ENCODE data around the gene GABBR1. TPM values are rescaled to one million over a fixed set of nuclear protein-coding genes. Genes with fewer than 3 reads are reported as not detected.

GABBR1 gene
- total RNA-seq, 2 experiments from 2014 or later: 12.9 to 37.1 TPM

DNA sequence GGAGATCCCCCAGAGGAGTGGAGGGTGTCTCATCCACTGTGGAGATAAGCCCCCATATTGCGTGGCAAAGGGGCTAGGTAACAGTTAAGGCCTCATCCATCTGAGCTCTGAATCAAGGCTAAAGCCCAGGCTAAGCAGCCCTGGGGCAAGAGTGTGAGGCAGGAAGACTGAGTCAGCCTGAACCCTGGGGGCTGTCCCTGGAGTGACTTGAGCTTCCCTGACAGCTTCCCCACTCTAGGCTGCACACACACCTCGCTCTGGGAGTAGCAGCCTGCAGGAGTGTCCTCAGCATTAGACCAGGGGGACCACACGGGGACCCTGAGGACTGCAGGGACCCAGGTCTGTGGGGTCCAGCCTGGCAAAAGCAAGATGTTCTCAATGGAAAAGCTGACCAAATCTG lies 101.3 kb downstream of the GABBR1 start:
- H2AFZ ChIP-seq (ENCODE audit: low read length): no peak overlapping the region
- no TSS peak for BruUV-seq (replicated peaks)
- H3K27ac ChIP-seq (ENCODE audit: low read depth, low read length, poor library complexity, severe bottlenecking): no peak overlapping the region
- no peaks in the 10 kb centered on the region for H3K36me3 ChIP-seq (ENCODE audit: insufficient read depth, low read length)
- no peak overlapping the region for H3K4me2 ChIP-seq (ENCODE audit: low read length)
- intact Hi-C loops (cut with micrococcal nuclease; ENCODE audit: unreplicated experiment): no loop called here
- no peaks in the 10 kb centered on the region for H3K9me2 ChIP-seq (ENCODE audit: insufficient read depth, low read length)
- H4K20me1 ChIP-seq (ENCODE audit: insufficient read depth, low read length): no peaks in the 10 kb centered on the region
- no peaks in the 10 kb centered on the region for H3K9me3 ChIP-seq (ENCODE audit: low read length)
- no peak for TF ChIP-seq EZH2phosphoT487 (IDR thresholded peaks at IDR 0.05; ENCODE audit: borderline replicate concordance, low read depth, low read length)
- TF ChIP-seq, protein P1, sequence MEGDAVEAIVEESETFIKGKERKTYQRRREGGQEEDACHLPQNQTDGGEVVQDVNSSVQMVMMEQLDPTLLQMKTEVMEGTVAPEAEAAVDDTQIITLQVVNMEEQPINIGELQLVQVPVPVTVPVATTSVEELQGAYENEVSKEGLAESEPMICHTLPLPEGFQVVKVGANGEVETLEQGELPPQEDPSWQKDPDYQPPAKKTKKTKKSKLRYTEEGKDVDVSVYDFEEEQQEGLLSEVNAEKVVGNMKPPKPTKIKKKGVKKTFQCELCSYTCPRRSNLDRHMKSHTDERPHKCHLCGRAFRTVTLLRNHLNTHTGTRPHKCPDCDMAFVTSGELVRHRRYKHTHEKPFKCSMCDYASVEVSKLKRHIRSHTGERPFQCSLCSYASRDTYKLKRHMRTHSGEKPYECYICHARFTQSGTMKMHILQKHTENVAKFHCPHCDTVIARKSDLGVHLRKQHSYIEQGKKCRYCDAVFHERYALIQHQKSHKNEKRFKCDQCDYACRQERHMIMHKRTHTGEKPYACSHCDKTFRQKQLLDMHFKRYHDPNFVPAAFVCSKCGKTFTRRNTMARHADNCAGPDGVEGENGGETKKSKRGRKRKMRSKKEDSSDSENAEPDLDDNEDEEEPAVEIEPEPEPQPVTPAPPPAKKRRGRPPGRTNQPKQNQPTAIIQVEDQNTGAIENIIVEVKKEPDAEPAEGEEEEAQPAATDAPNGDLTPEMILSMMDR (conservative IDR thresholded peaks at IDR 0.05; ENCODE audit: low read length): no peak
- no peak for DNase-seq (ENCODE audit: low spot score)
- H3K4me3 ChIP-seq (ENCODE audit: low read depth, low read length, poor library complexity, severe bottlenecking): no peak overlapping the region
- H3K4me1 ChIP-seq (ENCODE audit: insufficient read depth, low read length, poor library complexity, severe bottlenecking): no peaks in the 10 kb centered on the region
- H3K79me2 ChIP-seq (ENCODE audit: insufficient read depth, low read depth, low read length): no peaks in the 10 kb centered on the region
- ChIA-PET POLR2A (interaction anchor here (0.6 kb wide), 1 partner anchor 1728 kb away, joined by 3 read pairs; no protein-coding TSS in a partner anchor), CTCF (ENCODE audit: unreplicated experiment) (no interaction called here)

GRCh38 chr6:29530671-29531310 lies 102.2 kb downstream of the GABBR1 start:
- Histone ChIP-seq H3K9me2 (ENCODE audit: insufficient read depth, low read length) (no peaks in the 10 kb centered on the region), H3K4me3 (ENCODE audit: low read depth, low read length, poor library complexity, severe bottlenecking) (no peak overlapping the region), H3K27ac (ENCODE audit: low read depth, low read length, poor library complexity, severe bottlenecking) (no peak overlapping the region), H4K20me1 (ENCODE audit: insufficient read depth, low read length) (no peaks in the 10 kb centered on the region), H2AFZ (ENCODE audit: low read length) (no peak overlapping the region), H3K79me2 (ENCODE audit: insufficient read depth, low read depth, low read length) (no peaks in the 10 kb centered on the region), H3K4me2 (ENCODE audit: low read length) (no peak overlapping the region), H3K4me1 (ENCODE audit: insufficient read depth, low read length, poor library complexity, severe bottlenecking) (no peaks in the 10 kb centered on the region), H3K36me3 (ENCODE audit: insufficient read depth, low read length) (no peaks in the 10 kb centered on the region), H3K9me3 (ENCODE audit: low read length) (no peaks in the 10 kb centered on the region)
- intact Hi-C loops (cut with micrococcal nuclease; ENCODE audit: unreplicated experiment): no loop called here
- ChIA-PET CTCF (ENCODE audit: unreplicated experiment) (no interaction called here), POLR2A (no interaction called here)
- no peak for DNase-seq (ENCODE audit: low spot score)
- TF ChIP-seq EZH2phosphoT487 (IDR thresholded peaks at IDR 0.05; ENCODE audit: borderline replicate concordance, low read depth, low read length): no peak
- TF ChIP-seq, protein P1 (conservative IDR thresholded peaks at IDR 0.05; ENCODE audit: low read length): no peak
- no TSS peak for BruUV-seq (replicated peaks)

GRCh38 chr6:29529956-29530355 lies 103.0 kb downstream of the GABBR1 start:
- no peak for TF ChIP-seq EZH2phosphoT487 (IDR thresholded peaks at IDR 0.05; ENCODE audit: borderline replicate concordance, low read depth, low read length)
- TF ChIP-seq, protein P1 (conservative IDR thresholded peaks at IDR 0.05; ENCODE audit: low read length): no peak
- ChIA-PET CTCF (ENCODE audit: unreplicated experiment) (no interaction called here), POLR2A (no interaction called here)
- Histone ChIP-seq H3K27ac (ENCODE audit: low read depth, low read length, poor library complexity, severe bottlenecking) (no peak overlapping the region), H3K4me2 (ENCODE audit: low read length) (no peak overlapping the region), H3K36me3 (ENCODE audit: insufficient read depth, low read length) (no peaks in the 10 kb centered on the region), H3K9me3 (ENCODE audit: low read length) (no peaks in the 10 kb centered on the region), H3K4me3 (ENCODE audit: low read depth, low read length, poor library complexity, severe bottlenecking) (no peak overlapping the region), H3K9me2 (ENCODE audit: insufficient read depth, low read length) (no peaks in the 10 kb centered on the region), H3K79me2 (ENCODE audit: insufficient read depth, low read depth, low read length) (no peaks in the 10 kb centered on the region), H4K20me1 (ENCODE audit: insufficient read depth, low read length) (no peaks in the 10 kb centered on the region), H2AFZ (ENCODE audit: low read length) (no peak overlapping the region), H3K4me1 (ENCODE audit: insufficient read depth, low read length, poor library complexity, severe bottlenecking) (no peaks in the 10 kb centered on the region)
- DNase-seq (ENCODE audit: low spot score): no peak
- intact Hi-C loops (cut with micrococcal nuclease; ENCODE audit: unreplicated experiment): no loop called here
- no TSS peak for BruUV-seq (replicated peaks)
